ENCODE results near the gene GAB3. TPM values are rescaled to one million over a fixed set of nuclear protein-coding genes. Genes with fewer than 3 reads are reported as not detected.
"Not testable (repeated sequence)": the region's sequence is repeated elsewhere in the genome, so short reads cannot be mapped to it uniquely, and the experiment has no call there.

GAB3 gene
- total and polyA plus RNA-seq, 2 donors (not counting 1 experiment from before 2014, with no cell fraction given), result 2.8 to 4.1 TPM

GRCh38 chrX:154633661-154634060 lies 117.2 kb downstream of the GAB3 start:
- not testable (repeated sequence) for H3K9me3 ChIP-seq (ENCODE audit: control insufficient read depth, insufficient read depth, low read depth, low read length); H2AFZ ChIP-seq (ENCODE audit: low read length); H3K36me3 ChIP-seq (ENCODE audit: control insufficient read depth, insufficient read depth, low read length); H3K4me2 ChIP-seq (ENCODE audit: extremely low read depth, insufficient read depth, low read length); DNase-seq (ENCODE audit: low read depth in 2 of 2); H3K27me3 ChIP-seq (ENCODE audit: control insufficient read depth, insufficient read depth, low read length); H3K79me2 ChIP-seq (ENCODE audit: control insufficient read depth, insufficient read depth, low read length); H3K27ac ChIP-seq (ENCODE audit: insufficient read depth, low read length); H3K9ac ChIP-seq (ENCODE audit: insufficient read depth, low read length); H3K4me3 ChIP-seq (replicated peaks in 1 of 4; ENCODE audit: control extremely low read depth in 1 of 4, insufficient read depth in 1 of 4, low read depth in 3 of 4, low read length in 4 of 4); H3K4me1 ChIP-seq (ENCODE audit: control insufficient read depth, extremely low read depth, insufficient read depth, low read length); H4K20me1 ChIP-seq (ENCODE audit: control insufficient read depth, extremely low read depth, insufficient read depth, low read length)

- H3K4me3 ChIP-seq (replicated peaks in 1 of 4; ENCODE audit: control extremely low read depth in 1 of 4, insufficient read depth in 1 of 4, low read depth in 3 of 4, low read length in 4 of 4); H2AFZ ChIP-seq (ENCODE audit: low read length); H3K4me2 ChIP-seq (ENCODE audit: extremely low read depth, insufficient read depth, low read length); H3K9ac ChIP-seq (ENCODE audit: insufficient read depth, low read length); DNase-seq (ENCODE audit: low read depth in 2 of 2); H3K9me3 ChIP-seq (ENCODE audit: control insufficient read depth, insufficient read depth, low read depth, low read length); H3K36me3 ChIP-seq (ENCODE audit: control insufficient read depth, insufficient read depth, low read length); H3K27me3 ChIP-seq (ENCODE audit: control insufficient read depth, insufficient read depth, low read length); H3K4me1 ChIP-seq (ENCODE audit: control insufficient read depth, extremely low read depth, insufficient read depth, low read length); H3K27ac ChIP-seq (ENCODE audit: insufficient read depth, low read length); H4K20me1 ChIP-seq (ENCODE audit: control insufficient read depth, extremely low read depth, insufficient read depth, low read length); H3K79me2 ChIP-seq (ENCODE audit: control insufficient read depth, insufficient read depth, low read length): not testable (repeated sequence)
These were observed 119.9 kb downstream of the GAB3 start for GRCh38 chrX:154630949-154631348.

- not testable (repeated sequence) for DNase-seq (ENCODE audit: low read depth in 2 of 2); H3K79me2 ChIP-seq (ENCODE audit: control insufficient read depth, insufficient read depth, low read length); H3K36me3 ChIP-seq (ENCODE audit: control insufficient read depth, insufficient read depth, low read length); H3K27ac ChIP-seq (ENCODE audit: insufficient read depth, low read length); H3K9ac ChIP-seq (ENCODE audit: insufficient read depth, low read length); H4K20me1 ChIP-seq (ENCODE audit: control insufficient read depth, extremely low read depth, insufficient read depth, low read length); H3K4me2 ChIP-seq (ENCODE audit: extremely low read depth, insufficient read depth, low read length); H3K4me1 ChIP-seq (ENCODE audit: control insufficient read depth, extremely low read depth, insufficient read depth, low read length); H3K4me3 ChIP-seq (replicated peaks in 1 of 4; ENCODE audit: control extremely low read depth in 1 of 4, insufficient read depth in 1 of 4, low read depth in 3 of 4, low read length in 4 of 4); H3K9me3 ChIP-seq (ENCODE audit: control insufficient read depth, insufficient read depth, low read depth, low read length); H2AFZ ChIP-seq (ENCODE audit: low read length); H3K27me3 ChIP-seq (ENCODE audit: control insufficient read depth, insufficient read depth, low read length)
These were observed 121.9 kb downstream of the GAB3 start for GRCh38 chrX:154628960-154629359.

Other genes starting within 250 kb of the GAB3 start
- 30.0 and 30.2 TPM in 2 replicates for gene FAM3A, start 234.8 kb downstream of the GAB3 start, total RNA-seq
- gene FAM3A, start 234.8 kb downstream of the GAB3 start, polyA plus RNA-seq, result 16.5 and 17.3 TPM in 2 replicates
- 52.1 and 86.2 TPM in 2 replicates for gene G6PD, start 204.2 kb downstream of the GAB3 start, total RNA-seq
- 109 and 229 TPM in 2 replicates for gene G6PD, start 204.2 kb downstream of the GAB3 start, polyA plus RNA-seq
- 8.7 and 20.1 TPM in 2 replicates for gene IKBKG, start 203.5 kb downstream of the GAB3 start, total RNA-seq
- gene IKBKG, start 203.5 kb downstream of the GAB3 start, polyA plus RNA-seq, result 14.8 and 27.8 TPM in 2 replicates
- not detected in 2 replicates for gene CTAG1A, start 165.9 kb downstream of the GAB3 start, total RNA-seq
- gene CTAG1A, start 165.9 kb downstream of the GAB3 start, polyA plus RNA-seq, result not detected in 2 replicates
- gene CTAG1B, start 131.8 kb downstream of the GAB3 start, total RNA-seq, result not detected in 2 replicates
- not detected in 2 replicates for gene CTAG1B, start 131.8 kb downstream of the GAB3 start, polyA plus RNA-seq
- gene CTAG2, start 97.5 kb downstream of the GAB3 start, total RNA-seq, result not detected in 2 replicates
- not detected in 2 replicates for gene CTAG2, start 97.5 kb downstream of the GAB3 start, polyA plus RNA-seq
- 30.2 and 31.1 TPM in 2 replicates for gene DKC1, start 11.8 kb upstream of the GAB3 start, total RNA-seq
- gene DKC1, start 11.8 kb upstream of the GAB3 start, polyA plus RNA-seq, result 42.4 and 66.8 TPM in 2 replicates
- gene MPP1, start 54.4 kb upstream of the GAB3 start, total RNA-seq, result 19.0 and 38.5 TPM in 2 replicates
- 27.0 and 51.9 TPM in 2 replicates for gene MPP1, start 54.4 kb upstream of the GAB3 start, polyA plus RNA-seq
- gene SMIM9, start 83.6 kb upstream of the GAB3 start, total RNA-seq, result not detected in 2 replicates
- not detected in 2 replicates for gene SMIM9, start 83.6 kb upstream of the GAB3 start, polyA plus RNA-seq
- gene F8A1, start 135.3 kb upstream of the GAB3 start, total RNA-seq, result 2.3 and 4.8 TPM in 2 replicates
- 3.0 and 5.4 TPM in 2 replicates for gene F8A1, start 135.3 kb upstream of the GAB3 start, polyA plus RNA-seq

All from fibroblast of lung (primary cell).